H1 (cell line): ENCODE data around the gene ATP8B3. TPM values are rescaled to one million over a fixed set of nuclear protein-coding genes. Genes with fewer than 3 reads are reported as not detected.

ENCODE experiments used
- CTCF ChIA-PET: fragments of 300-600 bp; sonication (Branson Sonifier 250); formaldehyde crosslinking; loops from one replicate; lab custom pipeline; 2021; ENCODE audit not compliant: partially characterized antibody; lab: Charles Lee
- POLR2A ChIA-PET: fragments of 300-600 bp; sonication (Branson Sonifier 250); formaldehyde crosslinking; loops from one replicate; lab custom pipeline; 2021; ENCODE audit warnings: inconsistent platforms; ENCODE audit not compliant: partially characterized antibody; lab: Charles Lee
- DNase-seq, 2 experiments: peaks; one replicate each; pipeline versions ENCODE4 v3.0.0 to v3.0.0-alpha.2; 2010 to 2022; ENCODE audit warnings: low spot score in 2 of 2, low read depth in 1 of 2, mixed read lengths in 1 of 2
- FAIRE-seq: peaks from 2 replicates; lab custom pipeline; 2011; peaks lifted over from hg19 to GRCh38; lab: Jason Lieb, UNC
- H2AFZ ChIP-seq: 2 replicates; pipeline ENCODE4 v1.8.1; 2012; ENCODE audit warnings: low read length, inconsistent platforms
- H2AK5ac ChIP-seq: 2 replicates; pipeline ENCODE4 v1.6.1; 2013; ENCODE audit warnings: low read depth, low read length
- H2BK120ac ChIP-seq: replicated peaks from 2 replicates; pipeline ENCODE3; 2013; ENCODE audit warnings: low read depth, low read length, inconsistent platforms
- H2BK12ac ChIP-seq: 2 replicates; pipeline ENCODE4 v1.6.1; 2013; ENCODE audit warnings: low read depth, low read length
- H2BK15ac ChIP-seq: 2 replicates; pipeline ENCODE4 v1.6.1; 2013; ENCODE audit warnings: low read length
- H2BK20ac ChIP-seq: 2 replicates; pipeline ENCODE4 v1.6.1; 2013; ENCODE audit warnings: low read length
- H2BK5ac ChIP-seq: 2 replicates; pipeline ENCODE4 v1.6.1; 2013; ENCODE audit warnings: low read depth, low read length
- H3K14ac ChIP-seq: 2 replicates; pipeline ENCODE4 v1.6.1; 2013; ENCODE audit warnings: inconsistent platforms; ENCODE audit not compliant: insufficient read length
- H3K18ac ChIP-seq: 2 replicates; pipeline ENCODE4 v1.6.1; 2013; ENCODE audit warnings: low read length; ENCODE audit errors: extremely low read depth
- H3K23ac ChIP-seq: 2 replicates; pipeline ENCODE4 v1.6.1; 2013; ENCODE audit warnings: inconsistent platforms; ENCODE audit not compliant: insufficient read length
- H3K23me2 ChIP-seq: 2 replicates; pipeline ENCODE4 v1.6.1; 2013; ENCODE audit warnings: low read depth, low read length
- H3K27ac ChIP-seq: 2 replicates; pipeline ENCODE4 v1.6.1; 2011; ENCODE audit warnings: low read depth, low read length, inconsistent platforms
- H3K27me3 ChIP-seq, 4 experiments: replicated peaks in 1 of 4; 1 replicate in 1 of 4; 2 replicates in 3 of 4; pipeline versions ENCODE4 v1.6.1 to v1.8.1; 2011 to 2013; ENCODE audit warnings: low read length in 3 of 4, mild to moderate bottlenecking in 3 of 4, inconsistent platforms in 2 of 4, mixed read lengths in 2 of 4, moderate library complexity in 1 of 4; ENCODE audit not compliant: control insufficient read depth in 3 of 4, insufficient read depth in 3 of 4; ENCODE audit errors: extremely low read depth in 1 of 4
- H3K36me3 ChIP-seq, 4 experiments: 2 replicates each; pipeline versions ENCODE4 v1.6.1 to v1.8.1; 2011 to 2013; ENCODE audit warnings: mild to moderate bottlenecking in 4 of 4, low read length in 3 of 4, moderate library complexity in 2 of 4, control low read depth in 1 of 4, inconsistent platforms in 1 of 4; ENCODE audit not compliant: insufficient read depth in 4 of 4, control insufficient read depth in 2 of 4
- H3K4ac ChIP-seq: replicated peaks from 2 replicates; pipeline ENCODE3; 2013; ENCODE audit warnings: low read length, low read depth, mixed read lengths, inconsistent platforms; ENCODE audit not compliant: insufficient read length
- H3K4me1 ChIP-seq, 4 experiments: replicated peaks in 1 of 4; 1 replicate in 1 of 4; 2 replicates in 3 of 4; pipeline versions ENCODE4 v1.6.1 to v1.8.1; 2011 to 2013; ENCODE audit warnings: low read length in 3 of 4, inconsistent platforms in 2 of 4, mixed read lengths in 1 of 4; ENCODE audit not compliant: insufficient read depth in 4 of 4, control insufficient read depth in 3 of 4
- H3K4me2 ChIP-seq, 2 experiments: 2 replicates each; pipeline versions ENCODE4 v1.6.1 to v1.8.1; 2011 to 2013; ENCODE audit warnings: low read depth in 2 of 2, low read length in 2 of 2, control low read depth in 1 of 2, inconsistent platforms in 1 of 2, mild to moderate bottlenecking in 1 of 2; ENCODE audit not compliant: insufficient read depth in 1 of 2
- H3K4me3 ChIP-seq, 4 experiments: fragments of 200-600, 300-600 bp in 1 of 4; sonication (generic), shearing (Covaris generic), sonication (Bioruptor Twin) in 1 of 4; 2 replicates each; pipeline versions ENCODE4 v1.5.1 to v1.8.1; 2011 to 2016; ENCODE audit warnings: low read length in 4 of 4, low read depth in 3 of 4, control low read depth in 2 of 4, inconsistent platforms in 2 of 4, mild to moderate bottlenecking in 2 of 4, mixed read lengths in 1 of 4, moderate library complexity in 1 of 4; ENCODE audit not compliant: insufficient read depth in 2 of 4; ENCODE audit errors: extremely low read depth in 1 of 4
- H3K56ac ChIP-seq: replicated peaks from 2 replicates; pipeline ENCODE3; 2013; ENCODE audit warnings: low read depth, mild to moderate bottlenecking, mixed read lengths, low read length, inconsistent platforms; ENCODE audit not compliant: insufficient read length
- H3K79me1 ChIP-seq: 2 replicates; pipeline ENCODE4 v1.6.1; 2013; ENCODE audit warnings: low read depth, low read length, control low read depth
- H3K79me2 ChIP-seq, 2 experiments: 2 replicates each; pipeline versions ENCODE4 v1.6.1 to v1.8.1; 2012 to 2013; ENCODE audit warnings: low read length in 2 of 2, mild to moderate bottlenecking in 2 of 2, inconsistent platforms in 1 of 2; ENCODE audit not compliant: insufficient read depth in 2 of 2, control insufficient read depth in 1 of 2
- H3K9ac ChIP-seq, 4 experiments: replicated peaks in 1 of 4; 1 replicate in 1 of 4; 2 replicates in 3 of 4; pipeline versions ENCODE4 v1.6.1 to v1.8.1; 2011 to 2013; ENCODE audit warnings: low read depth in 3 of 4, low read length in 3 of 4, control low read depth in 2 of 4, mild to moderate bottlenecking in 2 of 4, moderate library complexity in 2 of 4, inconsistent platforms in 1 of 4; ENCODE audit errors: extremely low read depth in 1 of 4
- H3K9me3 ChIP-seq, 2 experiments: 2 replicates each; pipeline versions ENCODE4 v1.6.1 to v1.8.1; 2012 to 2013; ENCODE audit warnings: mild to moderate bottlenecking in 2 of 2, moderate library complexity in 2 of 2, control low read depth in 1 of 2, inconsistent platforms in 1 of 2, low read depth in 1 of 2, low read length in 1 of 2, mixed read lengths in 1 of 2; ENCODE audit not compliant: insufficient read depth in 2 of 2
- H4K20me1 ChIP-seq, 2 experiments: replicated peaks in 1 of 2; 2 replicates each; pipeline versions ENCODE3 to v1.8.1; 2011 to 2013; ENCODE audit warnings: inconsistent platforms in 2 of 2, low read length in 2 of 2, mild to moderate bottlenecking in 1 of 2; ENCODE audit not compliant: insufficient read depth in 2 of 2, control insufficient read depth in 1 of 2
- H4K5ac ChIP-seq: 2 replicates; pipeline ENCODE4 v1.6.1; 2013; ENCODE audit warnings: low read length, low read depth, mixed read lengths, inconsistent platforms; ENCODE audit not compliant: insufficient read length
- H4K8ac ChIP-seq: 2 replicates; pipeline ENCODE4 v1.8.0; 2013; ENCODE audit warnings: mild to moderate bottlenecking, moderate library complexity, low read length, inconsistent platforms; ENCODE audit not compliant: insufficient read depth; ENCODE audit errors: extremely low read depth
- H4K91ac ChIP-seq: replicated peaks from 2 replicates; pipeline ENCODE3; 2013; ENCODE audit warnings: low read length, mixed read lengths, inconsistent platforms; ENCODE audit not compliant: insufficient read length
- CTBP2 ChIP-seq: IDR thresholded peaks from 2 replicates; pipeline ENCODE4 v1.7.0; 2011; ENCODE audit warnings: borderline replicate concordance, mild to moderate bottlenecking, moderate library complexity, mixed read lengths, low read length; ENCODE audit not compliant: insufficient read depth, insufficient read length
- KDM4A ChIP-seq: IDR thresholded peaks from one replicate; pipeline ENCODE4 v1.7.1; 2012; ENCODE audit warnings: low read depth, mild to moderate bottlenecking, moderate library complexity, low read length, inconsistent platforms; ENCODE audit not compliant: severe bottlenecking
- RXRA ChIP-seq: IDR thresholded peaks from 2 replicates; pipeline ENCODE4 v1.6.1; 2011; ENCODE audit warnings: low read depth, mild to moderate bottlenecking, low read length, moderate library complexity; ENCODE audit not compliant: insufficient read depth
- SIN3A ChIP-seq, 2 experiments: IDR thresholded peaks in 1 of 2; conservative IDR thresholded peaks in 1 of 2; 2 replicates each; pipeline ENCODE4 v1.6.1; 2011 to 2012; ENCODE audit warnings: low read length in 2 of 2, improper control_type of control experiment in 1 of 2, low read depth in 1 of 2, mild to moderate bottlenecking in 1 of 2
- SIX5 ChIP-seq: IDR thresholded peaks from 2 replicates; pipeline ENCODE4 v1.6.1; 2011; ENCODE audit warnings: mild to moderate bottlenecking, low read depth, low read length
- SP2 ChIP-seq: IDR thresholded peaks from 2 replicates; pipeline ENCODE4 v1.6.1; 2012; ENCODE audit warnings: mild to moderate bottlenecking, low read length, inconsistent platforms
- WGBS, 2 experiments: shearing (Covaris generic) in 1 of 2; methylation state at CpG; one replicate each; pipeline versions ENCODE4 v1.1.6 to v1.1.7; 2013 to 2015; ENCODE audit warnings: low lambda C conversion rate in 2 of 2, mixed read lengths in 2 of 2, inconsistent platforms in 1 of 2, low coverage in 1 of 2, missing lambda C conversion rate in 1 of 2; ENCODE audit not compliant: insufficient replicate concordance in 2 of 2, insufficient coverage in 1 of 2, insufficient read length in 1 of 2; ENCODE audit errors: extremely low coverage in 1 of 2, missing lambda C conversion rate in 1 of 2; 5-methylcytosine and 5-hydroxymethylcytosine counted together
- polyA plus RNA-seq, 7 experiments: library from polyadenylated mRNA; depleted of rRNA in 3 of 7; stranded (reverse) in 5 of 7; unstranded in 2 of 7; fragments of >200 nt in 5 of 7; fragments of 200-250 nt in 2 of 7; gene quantifications; 1 replicate in 5 of 7; 2 replicates in 1 of 7; 4 replicates in 1 of 7; pipeline versions ENCODE4 v1.2.1 to v1.2.3, GENCODE V29; 2011 to 2013; ENCODE audit warnings: missing spikeins in 2 of 7, mixed read lengths in 2 of 7
- total RNA-seq: library from RNA; stranded (reverse); fragmentation: NEBNext Ultra II Directional; extraction: Animal tissue kit (Norgen Biotek cat#: 25700); gene quantifications from 2 replicates; pipeline ENCODE4 v1.2.1, GENCODE V29; 2021

The ATP8B3 gene
- total and polyA plus RNA-seq, 2 of the 8 experiments (the other 6 are each of a cell fraction or from before 2014, with no cell fraction given), result 4.1 to 9.3 TPM

GRCh38 chr19:1852581-1853128 is 40.6 kb upstream of the ATP8B3 start:
- H4K91ac ChIP-seq, result no peak overlapping the region
- ChIA-PET POLR2A (interaction anchor here (0.8 to 1.3 kb wide), 4 partner anchors 12 to 15 kb away, joined by 3 to 4 read pairs (median 4); no protein-coding TSS in a partner anchor), CTCF (interaction anchor here (0.6 to 2.1 kb wide), 10 partner anchors 11 to 1431 kb away, joined by 3 to 5 read pairs (median 3); no protein-coding TSS in a partner anchor)
- H2BK15ac ChIP-seq, result no peak overlapping the region
- H3K27ac ChIP-seq, result no peak overlapping the region
- H3K79me2 ChIP-seq, result peaks cover 3 to 29% of the 10 kb centered on the region in 2 experiments
- H4K8ac ChIP-seq, result no peak overlapping the region; the same call in 1 of the 2 replicates
- no peak overlapping the region for H3K56ac ChIP-seq
- H3K18ac ChIP-seq, result no peak overlapping the region
- no peak overlapping the region for H2BK12ac ChIP-seq
- no peak overlapping the region for H3K4ac ChIP-seq
- no peak for TF ChIP-seq SP2
- TF ChIP-seq SIX5, result no peak
- no peak for TF ChIP-seq SIN3A (conservative IDR thresholded peaks at IDR 0.05 in 1 of 2, IDR thresholded peaks at IDR 0.05 in 1 of 2; ENCODE audit: low read depth in 1 of 2, low read length in 2 of 2)
- TF ChIP-seq RXRA, result no peak
- no peak for TF ChIP-seq KDM4A
- no peak for TF ChIP-seq CTBP2
- 0 out of 4 replicates have a peak overlapping the region, but pooled peaks have one; percentile 37 to 58 for H3K4me2 ChIP-seq
- H2AFZ ChIP-seq, result no peak overlapping the region
- no peak overlapping the region for H2BK20ac ChIP-seq
- H3K9ac ChIP-seq, result no peak overlapping the region
- H4K20me1 ChIP-seq, result peaks cover 14% of the 10 kb centered on the region in 2 experiments
- FAIRE-seq (no peak), DNase-seq (no peak)
- no peak overlapping the region for H2AK5ac ChIP-seq
- peaks cover 6% of the 10 kb centered on the region for H3K79me1 ChIP-seq
- H3K27me3 ChIP-seq, result no peaks in the 10 kb centered on the region
- no peak overlapping the region for H3K4me3 ChIP-seq
- H3K4me1 ChIP-seq, result peaks cover 0 to 38% (median 31%) of the 10 kb centered on the region in 4 experiments; a peak in 6 of 7 replicates
- H2BK120ac ChIP-seq, result no peak overlapping the region
- no peak overlapping the region for H3K14ac ChIP-seq
- 90% methylated on average over 7 of the region's 9 CpGs; no CpG with 5 or more reads in 1 of the 2 experiments for whole genome bisulfite sequencing, 2 experiments
- H2BK5ac ChIP-seq, result no peak overlapping the region; the same call in 1 of the 2 replicates
- no peak overlapping the region for H4K5ac ChIP-seq
- H3K23ac ChIP-seq, result no peak overlapping the region
- H3K9me3 ChIP-seq, result no peaks in the 10 kb centered on the region
- peaks cover 6% of the 10 kb centered on the region; the same call in 1 of the 2 replicates for H3K23me2 ChIP-seq
- H3K36me3 ChIP-seq, result no peaks in the 10 kb centered on the region
